Measurements from ENCODE around the gene SPNS2. TPM values are rescaled to one million over a fixed set of nuclear protein-coding genes. Genes with fewer than 3 reads are reported as not detected.

Gene SPNS2
- total and polyA plus RNA-seq, 2 donors (not counting 1 experiment from before 2014, with no cell fraction given), result 0.17 TPM; not detected in 1

GRCh38 chr17:4488989-4489595 lies 9.6 kb upstream of the SPNS2 start:
- no peaks in the 10 kb centered on the region for H3K27me3 ChIP-seq (ENCODE audit: control insufficient read depth, insufficient read depth, low read length)
- H3K4me1 ChIP-seq (ENCODE audit: control insufficient read depth, extremely low read depth, insufficient read depth, low read length), result no peaks in the 10 kb centered on the region
- no peak overlapping the region for H3K4me2 ChIP-seq (ENCODE audit: extremely low read depth, insufficient read depth, low read length)
- no peak overlapping the region for H3K9ac ChIP-seq (ENCODE audit: insufficient read depth, low read length)
- no peak for TF ChIP-seq EZH2 (IDR thresholded peaks at IDR 0.05; ENCODE audit: low read length, missing control alignments)
- TF ChIP-seq, protein P1, sequence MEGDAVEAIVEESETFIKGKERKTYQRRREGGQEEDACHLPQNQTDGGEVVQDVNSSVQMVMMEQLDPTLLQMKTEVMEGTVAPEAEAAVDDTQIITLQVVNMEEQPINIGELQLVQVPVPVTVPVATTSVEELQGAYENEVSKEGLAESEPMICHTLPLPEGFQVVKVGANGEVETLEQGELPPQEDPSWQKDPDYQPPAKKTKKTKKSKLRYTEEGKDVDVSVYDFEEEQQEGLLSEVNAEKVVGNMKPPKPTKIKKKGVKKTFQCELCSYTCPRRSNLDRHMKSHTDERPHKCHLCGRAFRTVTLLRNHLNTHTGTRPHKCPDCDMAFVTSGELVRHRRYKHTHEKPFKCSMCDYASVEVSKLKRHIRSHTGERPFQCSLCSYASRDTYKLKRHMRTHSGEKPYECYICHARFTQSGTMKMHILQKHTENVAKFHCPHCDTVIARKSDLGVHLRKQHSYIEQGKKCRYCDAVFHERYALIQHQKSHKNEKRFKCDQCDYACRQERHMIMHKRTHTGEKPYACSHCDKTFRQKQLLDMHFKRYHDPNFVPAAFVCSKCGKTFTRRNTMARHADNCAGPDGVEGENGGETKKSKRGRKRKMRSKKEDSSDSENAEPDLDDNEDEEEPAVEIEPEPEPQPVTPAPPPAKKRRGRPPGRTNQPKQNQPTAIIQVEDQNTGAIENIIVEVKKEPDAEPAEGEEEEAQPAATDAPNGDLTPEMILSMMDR (conservative IDR thresholded peaks at IDR 0.05 in 1 of 2, IDR thresholded peaks at IDR 0.05 in 1 of 2; ENCODE audit: low read depth in 1 of 2, low read length in 2 of 2), result no peak
- H3K79me2 ChIP-seq (ENCODE audit: control insufficient read depth, insufficient read depth, low read length), result no peaks in the 10 kb centered on the region
- H3K36me3 ChIP-seq (ENCODE audit: control insufficient read depth, insufficient read depth, low read length), result no peaks in the 10 kb centered on the region
- H2AFZ ChIP-seq (ENCODE audit: low read length), result no peak overlapping the region
- H3K9me3 ChIP-seq (ENCODE audit: control insufficient read depth, insufficient read depth, low read depth, low read length), result no peaks in the 10 kb centered on the region
- DNase-seq (ENCODE audit: low read depth in 2 of 2), result no peak
- H3K4me3 ChIP-seq (replicated peaks in 1 of 4; ENCODE audit: control extremely low read depth in 1 of 4, insufficient read depth in 1 of 4, low read depth in 3 of 4, low read length in 4 of 4), result no peak overlapping the region
- H3K27ac ChIP-seq (ENCODE audit: insufficient read depth, low read length), result no peak overlapping the region
- H4K20me1 ChIP-seq (ENCODE audit: control insufficient read depth, extremely low read depth, insufficient read depth, low read length), result no peaks in the 10 kb centered on the region

GRCh38 chr17:4490109-4490591 lies 8.5 kb upstream of the SPNS2 start:
- no peaks in the 10 kb centered on the region for H3K27me3 ChIP-seq (ENCODE audit: control insufficient read depth, insufficient read depth, low read length)
- no peaks in the 10 kb centered on the region for H4K20me1 ChIP-seq (ENCODE audit: control insufficient read depth, extremely low read depth, insufficient read depth, low read length)
- no peak overlapping the region for H3K4me3 ChIP-seq (replicated peaks in 1 of 4; ENCODE audit: control extremely low read depth in 1 of 4, insufficient read depth in 1 of 4, low read depth in 3 of 4, low read length in 4 of 4)
- H3K9me3 ChIP-seq (ENCODE audit: control insufficient read depth, insufficient read depth, low read depth, low read length), result no peaks in the 10 kb centered on the region
- no peak overlapping the region for H3K9ac ChIP-seq (ENCODE audit: insufficient read depth, low read length)
- H2AFZ ChIP-seq (ENCODE audit: low read length), result no peak overlapping the region
- no peak for TF ChIP-seq EZH2 (IDR thresholded peaks at IDR 0.05; ENCODE audit: low read length, missing control alignments)
- TF ChIP-seq, protein P1 (conservative IDR thresholded peaks at IDR 0.05 in 1 of 2, IDR thresholded peaks at IDR 0.05 in 1 of 2; ENCODE audit: low read depth in 1 of 2, low read length in 2 of 2), result no peak
- H3K4me2 ChIP-seq (ENCODE audit: extremely low read depth, insufficient read depth, low read length), result no peak overlapping the region
- H3K4me1 ChIP-seq (ENCODE audit: control insufficient read depth, extremely low read depth, insufficient read depth, low read length), result no peaks in the 10 kb centered on the region
- no peak overlapping the region for H3K27ac ChIP-seq (ENCODE audit: insufficient read depth, low read length)
- DNase-seq (ENCODE audit: low read depth in 2 of 2), result no peak
- H3K79me2 ChIP-seq (ENCODE audit: control insufficient read depth, insufficient read depth, low read length), result no peaks in the 10 kb centered on the region
- H3K36me3 ChIP-seq (ENCODE audit: control insufficient read depth, insufficient read depth, low read length), result no peaks in the 10 kb centered on the region

GRCh38 chr17:4490637-4491061 lies 8.0 kb upstream of the SPNS2 start:
- H3K4me1 ChIP-seq (ENCODE audit: control insufficient read depth, extremely low read depth, insufficient read depth, low read length), result no peaks in the 10 kb centered on the region
- no peak overlapping the region for H3K27ac ChIP-seq (ENCODE audit: insufficient read depth, low read length)
- H3K36me3 ChIP-seq (ENCODE audit: control insufficient read depth, insufficient read depth, low read length), result no peaks in the 10 kb centered on the region
- no peaks in the 10 kb centered on the region for H3K79me2 ChIP-seq (ENCODE audit: control insufficient read depth, insufficient read depth, low read length)
- TF ChIP-seq EZH2 (IDR thresholded peaks at IDR 0.05; ENCODE audit: low read length, missing control alignments), result no peak
- TF ChIP-seq, protein P1 (conservative IDR thresholded peaks at IDR 0.05 in 1 of 2, IDR thresholded peaks at IDR 0.05 in 1 of 2; ENCODE audit: low read depth in 1 of 2, low read length in 2 of 2), result no peak
- H3K4me2 ChIP-seq (ENCODE audit: extremely low read depth, insufficient read depth, low read length), result no peak overlapping the region
- no peak for DNase-seq (ENCODE audit: low read depth in 2 of 2)
- no peak overlapping the region for H3K4me3 ChIP-seq (replicated peaks in 1 of 4; ENCODE audit: control extremely low read depth in 1 of 4, insufficient read depth in 1 of 4, low read depth in 3 of 4, low read length in 4 of 4)
- H3K27me3 ChIP-seq (ENCODE audit: control insufficient read depth, insufficient read depth, low read length), result no peaks in the 10 kb centered on the region
- no peak overlapping the region for H2AFZ ChIP-seq (ENCODE audit: low read length)
- H3K9me3 ChIP-seq (ENCODE audit: control insufficient read depth, insufficient read depth, low read depth, low read length), result no peaks in the 10 kb centered on the region
- H4K20me1 ChIP-seq (ENCODE audit: control insufficient read depth, extremely low read depth, insufficient read depth, low read length), result no peaks in the 10 kb centered on the region
- no peak overlapping the region for H3K9ac ChIP-seq (ENCODE audit: insufficient read depth, low read length)
